Activated CD8-positive, alpha-beta memory T cell treated with anti-CD3 and anti-CD28 coated beads for 36 hours (primary cell): ENCODE data around the gene STT3B. TPM values are rescaled to one million over a fixed set of nuclear protein-coding genes. Genes with fewer than 3 reads are reported as not detected.

Experiments used
- CTCF ChIA-PET: fragments of 350-600 bp; sonication (Branson Sonifier 250); formaldehyde crosslinking; loops from one replicate; lab custom pipeline; 2021; ENCODE audit warnings: antibody characterized with exemption; lab: Charles Lee
- POLR2A ChIA-PET: fragments of 350-600 bp; sonication (Branson Sonifier 250); formaldehyde crosslinking; loops from one replicate; lab custom pipeline; 2021; ENCODE audit warnings: antibody characterized with exemption; lab: Charles Lee
- total RNA-seq, 2 experiments: library from RNA; stranded (reverse); gene quantifications; one replicate each; pipeline ENCODE4 v1.2.3, GENCODE V29; 2021

Gene STT3B
- total RNA-seq, 2 experiments from 2014 or later, result 116 to 120 TPM

- CTCF ChIA-PET, result no interaction called here
- POLR2A ChIA-PET, result no interaction called here
These were observed 18.2 kb upstream of the STT3B start for GRCh38 chr3:31514570-31514969.

- CTCF ChIA-PET, result interaction anchor here (1.5 to 1.7 kb wide), 2 partner anchors 13 to 42 kb away, joined by 3 to 5 read pairs; no protein-coding TSS in a partner anchor
- POLR2A ChIA-PET, result no interaction called here
These were observed 17.0 kb upstream of the STT3B start for GRCh38 chr3:31515486-31516284.

- POLR2A ChIA-PET, result no interaction called here
- CTCF ChIA-PET, result interaction anchor here (0.6 to 1.7 kb wide), 2 partner anchors 14 to 388 kb away, joined by 3 to 5 read pairs; no protein-coding TSS in a partner anchor
These were observed 16.0 kb upstream of the STT3B start for GRCh38 chr3:31516757-31517156.

GRCh38 chr3:31521468-31521867 lies 11.3 kb upstream of the STT3B start:
- ChIA-PET POLR2A (interaction anchor here (1.9 kb wide), 1 partner anchor 11 kb away, joined by 8 read pairs; the partner anchor contains the start of gene STT3B), CTCF (interaction anchor here (1.6 kb wide), 1 partner anchor 11 kb away, joined by 5 read pairs; the partner anchor contains the start of gene STT3B)

GRCh38 chr3:31522152-31522551 lies 10.6 kb upstream of the STT3B start:
- POLR2A ChIA-PET, result interaction anchor here (1.9 kb wide), 1 partner anchor 11 kb away, joined by 8 read pairs; the partner anchor contains the start of gene STT3B
- CTCF ChIA-PET, result interaction anchor here (0.6 to 1.0 kb wide), 2 partner anchors 17 to 540 kb away, joined by 3 read pairs; no protein-coding TSS in a partner anchor

GRCh38 chr3:31523543-31523942 lies 9.2 kb upstream of the STT3B start:
- ChIA-PET CTCF (no interaction called here), POLR2A (no interaction called here)

GRCh38 chr3:31525532-31525931 lies 7.2 kb upstream of the STT3B start:
- POLR2A ChIA-PET, result no interaction called here
- CTCF ChIA-PET, result no interaction called here

- POLR2A ChIA-PET, result no interaction called here
- CTCF ChIA-PET, result no interaction called here
These were observed 3.3 kb upstream of the STT3B start for GRCh38 chr3:31529421-31529820.

GRCh38 chr3:31530039-31530959 lies 2.4 kb upstream of the STT3B start:
- ChIA-PET POLR2A (no interaction called here), CTCF (no interaction called here)

- CTCF ChIA-PET, result no interaction called here
- POLR2A ChIA-PET, result interaction anchor here (0.5 to 0.7 kb wide), 2 partner anchors 29 to 134 kb away, joined by 3 to 4 read pairs; no protein-coding TSS in a partner anchor
These were observed 1.8 kb upstream of the STT3B start for GRCh38 chr3:31530960-31531335.

- ChIA-PET CTCF (interaction anchor here (0.9 to 2.2 kb wide), 2 partner anchors 11 to 82 kb away, joined by 3 to 5 read pairs; no protein-coding TSS in a partner anchor), POLR2A (interaction anchor here (0.5 to 1.7 kb wide), 3 partner anchors 30 to 280 kb away, joined by 3 to 7 read pairs (median 4); no protein-coding TSS in a partner anchor)
These were observed 1.2 kb upstream of the STT3B start for GRCh38 chr3:31531452-31531991.

- CTCF ChIA-PET, result interaction anchor here (0.9 to 2.2 kb wide), 2 partner anchors 11 to 81 kb away, joined by 3 to 5 read pairs; no protein-coding TSS in a partner anchor
These were observed 636 bp upstream of the STT3B start for GRCh38 chr3:31531992-31532586.

GRCh38 chr3:31533169-31534064 lies 692 bp downstream of the STT3B start:
- POLR2A ChIA-PET, result interaction anchor here (0.6 to 1.7 kb wide), 10 partner anchors 11 to 1518 kb away, joined by 3 to 10 read pairs (median 4); no protein-coding TSS in a partner anchor
- CTCF ChIA-PET, result interaction anchor here (0.9 to 2.2 kb wide), 2 partner anchors 13 to 235 kb away, joined by 3 to 5 read pairs; no protein-coding TSS in a partner anchor

More at GRCh38 chr3:31531992-31532586, 636 bp upstream of the STT3B start:
- POLR2A ChIA-PET, result interaction anchor here (0.6 to 1.7 kb wide), 14 partner anchors 10 to 916 kb away, joined by 3 to 10 read pairs (median 4); partner anchors contain the start of gene GPD1L

- ChIA-PET CTCF (no interaction called here), POLR2A (interaction anchor here (0.6 kb wide), 1 partner anchor 1517 kb away, joined by 6 read pairs; no protein-coding TSS in a partner anchor)
These were observed 1.3 kb downstream of the STT3B start for GRCh38 chr3:31534065-31534425.

GRCh38 chr3:31536497-31536896 lies 3.8 kb downstream of the STT3B start:
- ChIA-PET CTCF (no interaction called here), POLR2A (no interaction called here)

GRCh38 chr3:31538801-31539200 lies 6.1 kb downstream of the STT3B start:
- ChIA-PET CTCF (no interaction called here), POLR2A (interaction anchor here (0.6 kb wide), 1 partner anchor 27 kb away, joined by 9 read pairs; no protein-coding TSS in a partner anchor)

GRCh38 chr3:31539275-31539674 lies 6.5 kb downstream of the STT3B start:
- CTCF ChIA-PET, result no interaction called here
- POLR2A ChIA-PET, result interaction anchor here (0.6 kb wide), 1 partner anchor 27 kb away, joined by 9 read pairs; no protein-coding TSS in a partner anchor
